ENCODE measurements around the gene CLCN4.

The CLCN4 gene

DNA sequence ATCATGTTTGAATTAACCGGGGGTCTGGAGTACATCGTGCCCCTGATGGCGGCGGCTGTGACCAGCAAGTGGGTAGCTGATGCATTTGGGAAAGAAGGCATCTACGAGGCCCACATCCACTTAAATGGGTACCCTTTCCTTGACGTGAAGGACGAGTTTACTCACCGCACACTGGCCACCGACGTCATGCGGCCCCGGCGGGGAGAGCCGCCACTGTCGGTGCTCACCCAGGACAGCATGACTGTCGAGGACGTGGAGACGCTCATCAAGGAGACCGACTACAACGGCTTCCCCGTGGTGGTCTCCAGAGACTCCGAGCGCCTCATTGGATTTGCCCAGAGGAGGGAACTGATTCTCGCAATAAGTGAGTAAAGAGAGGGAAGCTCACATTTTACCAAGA is 56.9 kb downstream of the CLCN4 start:
- peaks cover 7% of the 10 kb centered on the region for H3K36me3 ChIP-seq (ENCODE audit: control insufficient read depth, insufficient read depth, low read length)
- H3K4me1 ChIP-seq (ENCODE audit: control insufficient read depth, insufficient read depth, low read length, poor library complexity, severe bottlenecking): no peaks in the 10 kb centered on the region
- no peak overlapping the region for H3K4me3 ChIP-seq (ENCODE audit: extremely low read depth, insufficient read depth, low read length, poor library complexity, severe bottlenecking)
- 95 to 97% methylated on average over 8 to 14 of the region's 24 CpGs for WGBS, 2 experiments (ENCODE audit: insufficient coverage in 2 of 2)
- H3K9me3 ChIP-seq (ENCODE audit: control insufficient read depth, low read length): no peaks in the 10 kb centered on the region
- H3K27ac ChIP-seq (ENCODE audit: low read depth, low read length, severe bottlenecking): no peak overlapping the region

GRCh38 chrX:10216208-10216607 is 59.4 kb downstream of the CLCN4 start:
- no peaks in the 10 kb centered on the region for H3K9me3 ChIP-seq (ENCODE audit: control insufficient read depth, low read length)
- 74 to 80% methylated on average over 1 to 3 of the region's 8 CpGs for WGBS, 2 experiments (ENCODE audit: insufficient coverage in 2 of 2)
- H3K27ac ChIP-seq (ENCODE audit: low read depth, low read length, severe bottlenecking): no peak overlapping the region
- peaks cover 11% of the 10 kb centered on the region for H3K36me3 ChIP-seq (ENCODE audit: control insufficient read depth, insufficient read depth, low read length)
- H3K4me3 ChIP-seq (ENCODE audit: extremely low read depth, insufficient read depth, low read length, poor library complexity, severe bottlenecking): no peak overlapping the region
- H3K4me1 ChIP-seq (ENCODE audit: control insufficient read depth, insufficient read depth, low read length, poor library complexity, severe bottlenecking): no peaks in the 10 kb centered on the region

GRCh38 chrX:10217198-10217597 is 60.4 kb downstream of the CLCN4 start:
- Histone ChIP-seq H3K9me3 (ENCODE audit: control insufficient read depth, low read length) (no peaks in the 10 kb centered on the region), H3K27ac (ENCODE audit: low read depth, low read length, severe bottlenecking) (no peak overlapping the region), H3K4me1 (ENCODE audit: control insufficient read depth, insufficient read depth, low read length, poor library complexity, severe bottlenecking) (no peaks in the 10 kb centered on the region), H3K4me3 (ENCODE audit: extremely low read depth, insufficient read depth, low read length, poor library complexity, severe bottlenecking) (no peak overlapping the region), H3K36me3 (ENCODE audit: control insufficient read depth, insufficient read depth, low read length) (peaks cover 11% of the 10 kb centered on the region)
- WGBS, 2 experiments (ENCODE audit: insufficient coverage in 2 of 2): no CpG with 5 or more reads among the region's 1 CpG

DNA sequence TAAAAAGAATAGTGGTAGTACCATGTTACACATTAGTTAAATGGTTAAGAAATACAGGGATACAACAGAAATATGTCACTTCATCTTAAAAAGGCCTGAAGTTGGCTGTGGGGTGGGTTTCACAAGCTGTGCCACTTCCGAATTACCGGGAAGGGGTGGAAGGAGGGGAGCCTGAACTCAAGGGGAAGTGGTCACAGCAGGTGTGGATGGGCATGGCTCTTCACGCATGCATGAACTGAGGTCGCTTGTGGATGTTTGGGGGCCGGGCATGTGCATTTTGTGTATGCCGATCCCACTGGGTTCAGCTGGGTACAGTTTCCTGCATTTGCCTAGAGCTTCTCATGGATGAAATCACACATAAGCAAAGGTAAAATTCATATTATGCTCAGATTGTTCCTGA is 64.9 kb downstream of the CLCN4 start:
- H3K27ac ChIP-seq (ENCODE audit: low read depth, low read length, severe bottlenecking): no peak overlapping the region
- H3K4me1 ChIP-seq (ENCODE audit: control insufficient read depth, insufficient read depth, low read length, poor library complexity, severe bottlenecking): no peaks in the 10 kb centered on the region
- H3K9me3 ChIP-seq (ENCODE audit: control insufficient read depth, low read length): no peaks in the 10 kb centered on the region
- WGBS, 2 experiments (ENCODE audit: insufficient coverage in 2 of 2): 92% methylated on average over 2 of the region's 6 CpGs; no CpG with 5 or more reads in 1 of the 2 experiments
- H3K4me3 ChIP-seq (ENCODE audit: extremely low read depth, insufficient read depth, low read length, poor library complexity, severe bottlenecking): no peak overlapping the region
- H3K36me3 ChIP-seq (ENCODE audit: control insufficient read depth, insufficient read depth, low read length): peaks cover 7% of the 10 kb centered on the region

GRCh38 chrX:10223276-10223675 is 66.5 kb downstream of the CLCN4 start:
- Histone ChIP-seq H3K9me3 (ENCODE audit: control insufficient read depth, low read length) (no peaks in the 10 kb centered on the region), H3K36me3 (ENCODE audit: control insufficient read depth, insufficient read depth, low read length) (peaks cover 7% of the 10 kb centered on the region), H3K27ac (ENCODE audit: low read depth, low read length, severe bottlenecking) (no peak overlapping the region), H3K4me3 (ENCODE audit: extremely low read depth, insufficient read depth, low read length, poor library complexity, severe bottlenecking) (no peak overlapping the region), H3K4me1 (ENCODE audit: control insufficient read depth, insufficient read depth, low read length, poor library complexity, severe bottlenecking) (no peaks in the 10 kb centered on the region)
- WGBS, 2 experiments (ENCODE audit: insufficient coverage in 2 of 2): 95 to 97% methylated on average over 3 to 6 of the region's 12 CpGs

DNA sequence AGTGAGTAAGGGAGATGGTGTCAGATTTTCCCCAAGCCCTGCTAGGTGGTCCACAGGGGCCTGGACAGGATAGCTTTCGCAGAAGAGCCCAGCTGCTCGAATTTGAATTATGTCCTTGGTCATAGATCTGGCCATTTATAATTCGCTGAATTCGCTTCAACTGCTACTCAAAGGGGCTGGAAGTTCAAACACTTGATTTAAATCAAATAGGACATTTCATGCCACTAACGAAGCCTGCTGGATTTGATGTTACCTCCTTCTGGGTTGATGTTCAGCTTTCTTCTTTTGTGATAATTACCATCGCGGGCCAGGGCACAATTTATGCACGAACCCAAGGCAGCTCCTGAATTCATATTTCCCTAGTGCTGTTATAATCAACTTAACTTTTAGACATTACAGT is 67.0 kb downstream of the CLCN4 start:
- Histone ChIP-seq H3K27ac (ENCODE audit: low read depth, low read length, severe bottlenecking) (no peak overlapping the region), H3K36me3 (ENCODE audit: control insufficient read depth, insufficient read depth, low read length) (peaks cover 7% of the 10 kb centered on the region), H3K4me1 (ENCODE audit: control insufficient read depth, insufficient read depth, low read length, poor library complexity, severe bottlenecking) (no peaks in the 10 kb centered on the region), H3K4me3 (ENCODE audit: extremely low read depth, insufficient read depth, low read length, poor library complexity, severe bottlenecking) (no peak overlapping the region), H3K9me3 (ENCODE audit: control insufficient read depth, low read length) (no peaks in the 10 kb centered on the region)
- 90 to 97% methylated on average over 2 to 5 of the region's 8 CpGs for WGBS, 2 experiments (ENCODE audit: insufficient coverage in 2 of 2)

GRCh38 chrX:10230222-10230621 is 73.4 kb downstream of the CLCN4 start:
- WGBS, 2 experiments (ENCODE audit: insufficient coverage in 2 of 2): 100% methylated on average over 1 of the region's 4 CpGs; no CpG with 5 or more reads in 1 of the 2 experiments
- no peak overlapping the region for H3K4me3 ChIP-seq (ENCODE audit: extremely low read depth, insufficient read depth, low read length, poor library complexity, severe bottlenecking)
- no peaks in the 10 kb centered on the region for H3K9me3 ChIP-seq (ENCODE audit: control insufficient read depth, low read length)
- H3K4me1 ChIP-seq (ENCODE audit: control insufficient read depth, insufficient read depth, low read length, poor library complexity, severe bottlenecking): no peaks in the 10 kb centered on the region
- no peaks in the 10 kb centered on the region for H3K36me3 ChIP-seq (ENCODE audit: control insufficient read depth, insufficient read depth, low read length)
- H3K27ac ChIP-seq (ENCODE audit: low read depth, low read length, severe bottlenecking): no peak overlapping the region

DNA sequence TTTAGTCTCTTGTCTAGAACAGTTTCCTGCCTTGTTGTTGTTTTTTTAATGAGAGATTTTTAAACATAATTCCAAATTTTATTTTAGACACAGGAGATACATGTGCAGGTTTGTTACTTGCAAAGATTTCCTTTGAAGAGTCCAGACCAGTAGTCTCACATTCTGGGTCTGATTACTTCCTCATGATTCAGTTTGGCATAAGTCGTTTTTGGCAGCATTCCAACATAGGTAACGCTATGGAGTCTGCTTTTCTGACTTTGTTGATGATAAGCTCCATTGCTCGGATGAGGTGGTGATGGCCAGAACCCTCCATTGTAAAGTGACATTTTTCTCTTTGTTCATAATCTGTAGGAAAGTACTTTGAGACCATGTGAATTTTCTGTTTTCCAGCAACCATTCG is 74.7 kb downstream of the CLCN4 start:
- Histone ChIP-seq H3K36me3 (ENCODE audit: control insufficient read depth, insufficient read depth, low read length) (no peaks in the 10 kb centered on the region), H3K9me3 (ENCODE audit: control insufficient read depth, low read length) (no peaks in the 10 kb centered on the region), H3K27ac (ENCODE audit: low read depth, low read length, severe bottlenecking) (no peak overlapping the region), H3K4me1 (ENCODE audit: control insufficient read depth, insufficient read depth, low read length, poor library complexity, severe bottlenecking) (no peaks in the 10 kb centered on the region), H3K4me3 (ENCODE audit: extremely low read depth, insufficient read depth, low read length, poor library complexity, severe bottlenecking) (no peak overlapping the region)
- WGBS, 2 experiments (ENCODE audit: insufficient coverage in 2 of 2): 82% methylated on average over 2 of the region's 4 CpGs; no CpG with 5 or more reads in 1 of the 2 experiments

GRCh38 chrX:10233173-10233572 is 76.4 kb downstream of the CLCN4 start:
- no peaks in the 10 kb centered on the region for H3K36me3 ChIP-seq (ENCODE audit: control insufficient read depth, insufficient read depth, low read length)
- no CpG with 5 or more reads among the region's 3 CpGs for WGBS, 2 experiments (ENCODE audit: insufficient coverage in 2 of 2)
- H3K27ac ChIP-seq (ENCODE audit: low read depth, low read length, severe bottlenecking): no peak overlapping the region
- no peaks in the 10 kb centered on the region for H3K9me3 ChIP-seq (ENCODE audit: control insufficient read depth, low read length)
- no peak overlapping the region for H3K4me3 ChIP-seq (ENCODE audit: extremely low read depth, insufficient read depth, low read length, poor library complexity, severe bottlenecking)
- no peaks in the 10 kb centered on the region for H3K4me1 ChIP-seq (ENCODE audit: control insufficient read depth, insufficient read depth, low read length, poor library complexity, severe bottlenecking)

DNA sequence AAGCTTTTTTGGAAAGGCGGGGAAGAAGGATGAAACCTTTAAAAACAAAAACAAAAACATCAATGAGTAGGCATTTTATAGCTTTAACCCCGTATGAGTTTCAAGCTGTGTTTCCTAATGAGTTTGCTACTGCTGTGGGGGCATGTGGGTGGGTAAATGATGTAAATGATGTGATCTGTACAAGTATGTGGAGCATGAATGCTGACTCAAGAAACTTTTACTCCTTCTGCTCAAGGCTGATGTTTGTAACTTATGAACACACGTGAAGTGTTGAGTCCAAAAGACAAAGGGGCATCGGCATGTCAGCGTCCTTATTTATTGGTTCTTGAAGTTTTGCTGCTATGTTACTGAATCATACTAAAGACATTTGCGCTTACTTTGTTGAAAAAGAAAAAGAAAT is 76.9 kb downstream of the CLCN4 start:
- Histone ChIP-seq H3K27ac (ENCODE audit: low read depth, low read length, severe bottlenecking) (no peak overlapping the region), H3K4me1 (ENCODE audit: control insufficient read depth, insufficient read depth, low read length, poor library complexity, severe bottlenecking) (no peaks in the 10 kb centered on the region), H3K36me3 (ENCODE audit: control insufficient read depth, insufficient read depth, low read length) (no peaks in the 10 kb centered on the region), H3K4me3 (ENCODE audit: extremely low read depth, insufficient read depth, low read length, poor library complexity, severe bottlenecking) (no peak overlapping the region), H3K9me3 (ENCODE audit: control insufficient read depth, low read length) (no peaks in the 10 kb centered on the region)
- WGBS, 2 experiments (ENCODE audit: insufficient coverage in 2 of 2): 89 to 91% methylated on average over 3 to 5 of the region's 6 CpGs

GRCh38 chrX:10235851-10236250 is 79.1 kb downstream of the CLCN4 start:
- Histone ChIP-seq H3K9me3 (ENCODE audit: control insufficient read depth, low read length) (no peaks in the 10 kb centered on the region), H3K4me3 (ENCODE audit: extremely low read depth, insufficient read depth, low read length, poor library complexity, severe bottlenecking) (no peak overlapping the region), H3K27ac (ENCODE audit: low read depth, low read length, severe bottlenecking) (no peak overlapping the region), H3K36me3 (ENCODE audit: control insufficient read depth, insufficient read depth, low read length) (no peaks in the 10 kb centered on the region), H3K4me1 (ENCODE audit: control insufficient read depth, insufficient read depth, low read length, poor library complexity, severe bottlenecking) (peaks cover 4% of the 10 kb centered on the region)
- 100% methylated on average over 1 of the region's 7 CpGs; no CpG with 5 or more reads in 1 of the 2 experiments for WGBS, 2 experiments (ENCODE audit: insufficient coverage in 2 of 2)
